Caco-2 (cell line): ENCODE data around the gene MAGEB2. TPM values are rescaled to one million over a fixed set of nuclear protein-coding genes. Genes with fewer than 3 reads are reported as not detected.

Experiments used
- Bru-seq: library from RNA; stranded (reverse); fragments of 400-500 nt; gene quantifications from one replicate; lab custom pipeline; 2021; lab: Mats Ljungman, UMichigan
- BruChase-seq, 2 experiments: library from RNA; stranded (reverse); fragments of 400-500 nt; gene quantifications; one replicate each; lab custom pipeline; 2021; lab: Mats Ljungman, UMichigan
- BruUV-seq: library from RNA; stranded (reverse); fragments of 400-500 nt; replicated peaks from 2 replicates; lab custom pipeline; 2021; lab: Mats Ljungman, UMichigan
- CTCF ChIA-PET: fragments of 300-600 bp; sonication (Branson Sonifier 250); formaldehyde crosslinking; loops from one replicate; lab custom pipeline; 2022; ENCODE audit warnings: antibody characterized with exemption; lab: Charles Lee
- POLR2A ChIA-PET: fragments of 300-600 bp; sonication (Branson Sonifier 250); formaldehyde crosslinking; loops from one replicate; lab custom pipeline; 2022; ENCODE audit warnings: antibody characterized with exemption; lab: Charles Lee
- DNase-seq, 2 experiments: peaks; one replicate each; pipeline versions ENCODE4 v3.0.0 to v3.0.0-alpha.2; 2020 to 2022
- H3K27me3 ChIP-seq: replicated peaks from 2 replicates; pipeline ENCODE4 v1.6.0; 2011; ENCODE audit warnings: low read length; ENCODE audit not compliant: control insufficient read depth, insufficient read depth
- H3K36me3 ChIP-seq: 2 replicates; pipeline ENCODE4 v1.5.1; 2011; ENCODE audit warnings: low read length; ENCODE audit not compliant: control insufficient read depth, insufficient read depth
- H3K4me1 ChIP-seq: fragments of 250-450 bp; sonication (Bioruptor Pico); 2 replicates; pipeline ENCODE4 v1.5.1; 2020; ENCODE audit warnings: mild to moderate bottlenecking
- H3K4me3 ChIP-seq: 2 replicates; pipeline ENCODE4 v1.5.1; 2011; ENCODE audit warnings: low read depth, mild to moderate bottlenecking, control low read depth, low read length
- H3K9me3 ChIP-seq: fragments of 250-450 bp; sonication (Bioruptor Pico); 2 replicates; pipeline ENCODE4 v1.5.1; 2020; ENCODE audit warnings: mild to moderate bottlenecking, moderate library complexity
- H3K27ac Mint-ChIP-seq: one replicate; pipeline ENCODE4 v1.8.0; 2022; ENCODE audit warnings: mixed read lengths; ENCODE audit not compliant: unreplicated experiment
- H3K27me3 Mint-ChIP-seq: one replicate; pipeline ENCODE4 v1.8.0; 2022; ENCODE audit warnings: mixed read lengths; ENCODE audit not compliant: insufficient read depth, unreplicated experiment
- H3K36me3 Mint-ChIP-seq: one replicate; pipeline ENCODE4 v1.8.0; 2022; ENCODE audit warnings: mild to moderate bottlenecking, mixed read lengths; ENCODE audit not compliant: insufficient read depth, unreplicated experiment
- H3K4me1 Mint-ChIP-seq: one replicate; pipeline ENCODE4 v1.8.0; 2022; ENCODE audit warnings: low read depth, mixed read lengths; ENCODE audit not compliant: unreplicated experiment
- H3K4me3 Mint-ChIP-seq: one replicate; pipeline ENCODE4 v1.8.0; 2022; ENCODE audit warnings: mild to moderate bottlenecking, moderate library complexity, mixed read lengths; ENCODE audit not compliant: unreplicated experiment
- H3K9me3 Mint-ChIP-seq: one replicate; pipeline ENCODE4 v1.8.0; 2022; ENCODE audit warnings: mixed read lengths; ENCODE audit not compliant: unreplicated experiment
- intact Hi-C: fragments of 100-400 bp; cut with micrococcal nuclease; formaldehyde crosslinking; loops from one replicate; pipeline ENCODE4 v1.10.0; 2022; ENCODE audit not compliant: unreplicated experiment
- long read RNA-seq: library from polyadenylated mRNA; stranded (forward); transcript quantifications from one replicate; pipeline ENCODE4 v2.0.0, GENCODE V29; 2022
- total RNA-seq: library from RNA; stranded (reverse); gene quantifications from 2 replicates; pipeline ENCODE4 v1.2.3, GENCODE V29; 2022
- TF ChIP-seq, protein P1 (sequence below), 2 experiments: fragments of 200-600 bp in 1 of 2; IDR thresholded peaks; 1 replicate in 1 of 2; 2 replicates in 1 of 2; pipeline versions ENCODE4 v1.5.1 to v1.8.0; 2011 to 2022; ENCODE audit warnings: antibody characterized with exemption in 1 of 2, control low read depth in 1 of 2, inconsistent platforms in 1 of 2, low read depth in 1 of 2, low read length in 1 of 2, mild to moderate bottlenecking in 1 of 2, moderate library complexity in 1 of 2; ENCODE audit not compliant: insufficient read depth in 1 of 2, severe bottlenecking in 1 of 2, unreplicated experiment in 1 of 2

The MAGEB2 gene, protein sequence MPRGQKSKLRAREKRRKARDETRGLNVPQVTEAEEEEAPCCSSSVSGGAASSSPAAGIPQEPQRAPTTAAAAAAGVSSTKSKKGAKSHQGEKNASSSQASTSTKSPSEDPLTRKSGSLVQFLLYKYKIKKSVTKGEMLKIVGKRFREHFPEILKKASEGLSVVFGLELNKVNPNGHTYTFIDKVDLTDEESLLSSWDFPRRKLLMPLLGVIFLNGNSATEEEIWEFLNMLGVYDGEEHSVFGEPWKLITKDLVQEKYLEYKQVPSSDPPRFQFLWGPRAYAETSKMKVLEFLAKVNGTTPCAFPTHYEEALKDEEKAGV
- total RNA-seq (not detected in 2 replicates), Bru-seq, nascent RNA (not detected), BruChase-seq, experiment 1, labeled RNA remaining after a 2-hour chase (not detected), BruChase-seq, experiment 2, labeled RNA remaining after a 6-hour chase (not detected)
- long read RNA-seq, result 0 reads

DNA sequence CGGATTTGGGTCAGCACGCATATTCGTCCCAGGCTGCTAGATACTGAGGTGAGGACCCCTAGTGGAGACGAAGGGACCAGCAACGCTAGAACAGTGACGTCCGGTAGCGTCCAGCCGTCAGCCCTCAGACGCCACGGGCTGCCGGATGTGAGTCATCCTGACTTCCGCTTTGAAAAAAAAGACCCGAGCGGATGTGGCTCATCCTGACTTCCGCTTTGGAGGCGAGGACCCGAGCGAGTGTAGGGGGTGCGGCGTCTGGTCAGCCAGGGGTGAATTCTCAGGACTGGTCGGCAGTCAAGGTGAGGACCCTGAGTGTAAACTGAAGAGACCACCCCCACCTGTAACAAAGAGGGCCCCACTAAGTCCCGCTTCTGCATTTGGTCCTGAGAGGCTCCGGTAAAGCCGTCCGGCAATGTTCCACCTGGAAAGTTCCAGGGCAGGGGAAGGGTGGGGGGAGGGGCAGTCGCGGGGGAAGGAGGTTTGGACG is at the start of gene MAGEB2:
MAGEB2 (plus strand) TSS at position 207 of the 487 bp plus-strand sequence. CDS start 3,018 bp downstream, outside the sequence.
- H3K36me3 Mint-ChIP-seq, result no peaks in the 10 kb centered on the region
- H3K27ac Mint-ChIP-seq, result no peak within 1 kb of the TSS
- peaks cover 2% of the 10 kb centered on the region for H3K27me3 Mint-ChIP-seq
- no peaks in the 10 kb centered on the region for H3K9me3 ChIP-seq
- ChIA-PET POLR2A (no interaction called here), CTCF (no interaction called here)
- H3K4me1 Mint-ChIP-seq, result no peaks in the 10 kb centered on the region
- no peaks in the 10 kb centered on the region for H3K36me3 ChIP-seq
- no peaks in the 10 kb centered on the region for H3K9me3 Mint-ChIP-seq
- H3K4me1 ChIP-seq, result no peaks in the 10 kb centered on the region
- intact Hi-C loops, result no loop called here
- no peak within 1 kb of the TSS for H3K4me3 Mint-ChIP-seq
- no peaks in the 10 kb centered on the region for H3K27me3 ChIP-seq
- TF ChIP-seq, protein P1, sequence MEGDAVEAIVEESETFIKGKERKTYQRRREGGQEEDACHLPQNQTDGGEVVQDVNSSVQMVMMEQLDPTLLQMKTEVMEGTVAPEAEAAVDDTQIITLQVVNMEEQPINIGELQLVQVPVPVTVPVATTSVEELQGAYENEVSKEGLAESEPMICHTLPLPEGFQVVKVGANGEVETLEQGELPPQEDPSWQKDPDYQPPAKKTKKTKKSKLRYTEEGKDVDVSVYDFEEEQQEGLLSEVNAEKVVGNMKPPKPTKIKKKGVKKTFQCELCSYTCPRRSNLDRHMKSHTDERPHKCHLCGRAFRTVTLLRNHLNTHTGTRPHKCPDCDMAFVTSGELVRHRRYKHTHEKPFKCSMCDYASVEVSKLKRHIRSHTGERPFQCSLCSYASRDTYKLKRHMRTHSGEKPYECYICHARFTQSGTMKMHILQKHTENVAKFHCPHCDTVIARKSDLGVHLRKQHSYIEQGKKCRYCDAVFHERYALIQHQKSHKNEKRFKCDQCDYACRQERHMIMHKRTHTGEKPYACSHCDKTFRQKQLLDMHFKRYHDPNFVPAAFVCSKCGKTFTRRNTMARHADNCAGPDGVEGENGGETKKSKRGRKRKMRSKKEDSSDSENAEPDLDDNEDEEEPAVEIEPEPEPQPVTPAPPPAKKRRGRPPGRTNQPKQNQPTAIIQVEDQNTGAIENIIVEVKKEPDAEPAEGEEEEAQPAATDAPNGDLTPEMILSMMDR (IDR thresholded peaks at IDR 0.05; ENCODE audit: insufficient read depth in 1 of 2, low read depth in 1 of 2, low read length in 1 of 2, severe bottlenecking in 1 of 2, unreplicated experiment in 1 of 2), result no peak
- H3K4me3 ChIP-seq, result no peak within 1 kb of the TSS
- no TSS peak for BruUV-seq
- DNase-seq, result no peak

DNA sequence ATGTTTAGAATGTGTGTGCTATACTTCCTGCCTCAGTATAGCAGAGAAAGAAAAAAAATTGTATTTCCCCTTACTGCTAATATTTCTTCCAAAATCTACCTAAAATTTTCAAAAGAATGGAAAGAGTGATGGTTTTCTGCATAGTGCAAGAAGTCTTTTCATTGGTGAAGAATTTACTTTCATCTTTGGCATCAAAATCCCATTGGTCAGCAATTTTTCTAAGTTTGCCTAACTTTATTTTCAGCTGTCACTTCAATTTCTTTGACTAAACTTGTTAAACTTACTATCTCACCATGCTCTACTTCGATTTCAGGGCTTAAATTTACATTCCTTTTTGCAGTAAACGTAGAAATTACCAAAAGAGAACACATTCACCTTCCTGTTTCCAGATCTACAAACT is 44.5 kb upstream of the MAGEB2 start:
- ChIA-PET POLR2A (no interaction called here), CTCF (no interaction called here)
- no TSS peak for BruUV-seq
- no peaks in the 10 kb centered on the region for H3K36me3 ChIP-seq
- TF ChIP-seq, protein P1 (IDR thresholded peaks at IDR 0.05; ENCODE audit: insufficient read depth in 1 of 2, low read depth in 1 of 2, low read length in 1 of 2, severe bottlenecking in 1 of 2, unreplicated experiment in 1 of 2), result no peak
- H3K4me1 ChIP-seq, result no peaks in the 10 kb centered on the region
- no peaks in the 10 kb centered on the region for H3K9me3 ChIP-seq
- Mint-ChIP-seq H3K36me3 (no peaks in the 10 kb centered on the region), H3K27ac (no peak overlapping the region), H3K9me3 (no peaks in the 10 kb centered on the region), H3K4me1 (no peaks in the 10 kb centered on the region), H3K27me3 (peaks cover 3% of the 10 kb centered on the region), H3K4me3 (no peak overlapping the region)
- intact Hi-C loops, result no loop called here
- no peak overlapping the region for H3K4me3 ChIP-seq
- no peak for DNase-seq
- H3K27me3 ChIP-seq, result no peaks in the 10 kb centered on the region

DNA sequence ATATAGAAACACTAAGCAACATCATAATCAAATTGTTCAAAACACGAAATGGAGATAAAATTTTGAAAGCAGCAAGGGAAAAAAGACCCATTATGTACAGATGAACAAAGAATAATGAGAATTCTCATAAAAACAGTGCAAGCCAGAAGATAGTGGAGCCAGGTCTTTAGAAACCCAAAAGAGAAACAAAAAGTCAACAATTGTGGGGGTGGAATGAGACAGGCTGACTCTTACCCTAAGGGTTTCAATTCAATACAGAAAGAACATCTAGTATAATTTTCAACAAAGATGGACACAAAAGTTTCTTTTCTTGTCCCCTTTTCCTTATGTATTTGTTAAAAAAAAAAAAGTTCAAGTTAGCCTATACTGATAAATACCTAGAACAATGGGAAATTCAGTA is 34.0 kb upstream of the MAGEB2 start:
- no peak overlapping the region for H3K4me3 Mint-ChIP-seq
- H3K9me3 Mint-ChIP-seq, result no peaks in the 10 kb centered on the region
- H3K27me3 Mint-ChIP-seq, result peaks cover 14% of the 10 kb centered on the region
- TF ChIP-seq, protein P1 (IDR thresholded peaks at IDR 0.05; ENCODE audit: insufficient read depth in 1 of 2, low read depth in 1 of 2, low read length in 1 of 2, severe bottlenecking in 1 of 2, unreplicated experiment in 1 of 2), result no peak
- ChIA-PET CTCF (no interaction called here), POLR2A (no interaction called here)
- Histone ChIP-seq H3K4me1 (no peaks in the 10 kb centered on the region), H3K27me3 (no peaks in the 10 kb centered on the region), H3K4me3 (no peak overlapping the region), H3K9me3 (no peaks in the 10 kb centered on the region), H3K36me3 (no peaks in the 10 kb centered on the region)
- intact Hi-C loops, result no loop called here
- no peaks in the 10 kb centered on the region for H3K36me3 Mint-ChIP-seq
- no peaks in the 10 kb centered on the region for H3K4me1 Mint-ChIP-seq
- H3K27ac Mint-ChIP-seq, result no peak overlapping the region
- no peak for DNase-seq
- BruUV-seq, result no TSS peak
